Esophagus muscularis mucosa (tissue), 4 donors: Measurements from ENCODE around the gene ENDOD1. TPM values are rescaled to one million over a fixed set of nuclear protein-coding genes. Genes with fewer than 3 reads are reported as not detected.

Experiments used
- DNase-seq: peaks from one replicate; pipeline ENCODE4 v3.0.0-alpha.2; 2017; ENCODE audit errors: extremely low spot score
- H3K27ac ChIP-seq, 4 donors: fragments of 200-600 bp; sonication (generic); replicated peaks in 1 of 4; 1 replicate in 3 of 4; 2 replicates in 1 of 4; pipeline ENCODE4 v1.5.1; 2016 to 2019; ENCODE audit warnings: mild to moderate bottlenecking in 1 of 4
- H3K27me3 ChIP-seq, 4 donors: fragments of 200-600 bp; sonication (generic); one replicate each; pipeline versions ENCODE4 v1.5.1 to v1.6.0; 2016 to 2019
- H3K36me3 ChIP-seq, 4 donors: fragments of 200-600 bp; sonication (generic); one replicate each; pipeline ENCODE4 v1.5.1; 2016 to 2019
- H3K4me1 ChIP-seq, 4 donors: fragments of 200-600 bp; sonication (generic); one replicate each; pipeline ENCODE4 v1.5.1; 2016 to 2019
- H3K4me3 ChIP-seq, 4 donors: fragments of 200-600 bp; sonication (generic); 1 replicate in 2 of 4; 2 replicates in 2 of 4; pipeline ENCODE4 v1.5.1; 2016 to 2019; ENCODE audit warnings: mild to moderate bottlenecking in 4 of 4, moderate library complexity in 1 of 4
- H3K9me3 ChIP-seq, 4 donors: fragments of 200-600 bp; sonication (generic); 1 replicate in 3 of 4; 2 replicates in 1 of 4; pipeline ENCODE4 v1.5.1; 2016 to 2019
- CTCF ChIP-seq, 3 experiments: fragments of 200-600 bp in 2 of 3; fragments of 450-650 bp in 1 of 3; sonication (generic) in 2 of 3; IDR thresholded peaks; one replicate each; pipeline ENCODE4 v1.5.1; 2017 to 2019; ENCODE audit warnings: antibody characterized with exemption in 3 of 3, mild to moderate bottlenecking in 2 of 3, moderate library complexity in 1 of 3
- EP300 ChIP-seq: sonication (generic); formaldehyde crosslinking; IDR thresholded peaks from one replicate; pipeline ENCODE4 v1.6.1; 2017; ENCODE audit warnings: antibody characterized with exemption
- POLR2A ChIP-seq: fragments of 450-650 bp; IDR thresholded peaks from one replicate; pipeline ENCODE4 v1.6.1; 2017; ENCODE audit warnings: antibody characterized with exemption, moderate library complexity, mild to moderate bottlenecking, low read depth
- POLR2AphosphoS5 ChIP-seq, 2 donors: sonication (generic); formaldehyde crosslinking; IDR thresholded peaks; one replicate each; pipeline ENCODE4 v1.6.1; 2017; ENCODE audit warnings: antibody characterized with exemption in 2 of 2
- WGBS: methylation state at CpG from one replicate; pipeline ENCODE4 v1.1.5; 2018; 5-methylcytosine and 5-hydroxymethylcytosine counted together
- intact Hi-C: fragments of 100-400 bp; cut with DNase I; formaldehyde crosslinking; loops from one replicate; pipeline ENCODE4 v1.15.1; 2023
- total RNA-seq, 4 donors: library from RNA; depleted of rRNA; stranded (reverse); fragments of >200 nt; gene quantifications; one replicate each; pipeline versions ENCODE4 v1.1.0 to v1.2.1, GENCODE V29; 2016

The ENDOD1 gene
- total RNA-seq, 4 donors from 2014 or later = 37.6 to 43.2 (median 41.0) TPM

GRCh38 chr11:95148406-95148805, 58.8 kb downstream of the ENDOD1 start:
- TF ChIP-seq POLR2AphosphoS5 (IDR thresholded peaks at IDR 0.05) (no peak), CTCF (IDR thresholded peaks at IDR 0.05) (no peak), EP300 (no peak), POLR2A (no peak)
- no peaks in the 10 kb centered on the region for H3K36me3 ChIP-seq
- intact Hi-C loops = loop anchor here (5.0 to 10.0 kb wide), 2 partner anchors 61 to 524 kb away; partner anchors contain the start of gene ENDOD1
- peaks cover 29 to 58% (median 50%) of the 10 kb centered on the region in 4 donors for H3K4me1 ChIP-seq
- H3K27ac ChIP-seq = peak overlapping the region in 3 of 4 donors; percentile 46 to 88 (median 84)
- DNase-seq = no peak
- no peaks in the 10 kb centered on the region for H3K27me3 ChIP-seq
- no peaks in the 10 kb centered on the region for H3K9me3 ChIP-seq
- no peak overlapping the region for H3K4me3 ChIP-seq

GRCh38 chr11:95148938-95149337, 59.3 kb downstream of the ENDOD1 start:
- no peak for TF ChIP-seq CTCF (IDR thresholded peaks at IDR 0.05)
- no peak for TF ChIP-seq POLR2A
- no peak for TF ChIP-seq EP300
- no peak for TF ChIP-seq POLR2AphosphoS5 (IDR thresholded peaks at IDR 0.05)
- no peaks in the 10 kb centered on the region for H3K36me3 ChIP-seq
- H3K4me1 ChIP-seq = peaks cover 29 to 62% (median 53%) of the 10 kb centered on the region in 4 donors
- WGBS = 67% methylated on average over 2 of the region's 2 CpGs
- DNase-seq = no peak
- no peaks in the 10 kb centered on the region for H3K27me3 ChIP-seq
- H3K4me3 ChIP-seq = no peak overlapping the region
- H3K9me3 ChIP-seq = no peaks in the 10 kb centered on the region
- intact Hi-C loops = loop anchor here (5.0 to 10.0 kb wide), 2 partner anchors 62 to 524 kb away; partner anchors contain the start of gene ENDOD1
- H3K27ac ChIP-seq = peak overlapping the region in 3 of 4 donors; percentile 44 to 88 (median 84)

GRCh38 chr11:95149651-95150364, 60.2 kb downstream of the ENDOD1 start:
- H3K27me3 ChIP-seq = no peaks in the 10 kb centered on the region
- no peaks in the 10 kb centered on the region for H3K9me3 ChIP-seq
- H3K36me3 ChIP-seq = no peaks in the 10 kb centered on the region
- WGBS = 57% methylated on average over 23 of the region's 23 CpGs
- TF ChIP-seq EP300 (no peak), POLR2AphosphoS5 (IDR thresholded peaks at IDR 0.05) (peak in 1 of 2 donors; percentile 30)
- DNase-seq = no peak
- peak overlapping the region; percentile 84 to 88 (median 84) for H3K27ac ChIP-seq
- H3K4me3 ChIP-seq = peak overlapping the region; percentile 60 to 67 (median 64)
- H3K4me1 ChIP-seq = peaks cover 29 to 67% (median 55%) of the 10 kb centered on the region in 4 donors
- intact Hi-C loops = loop anchor here (2.0 to 10.0 kb wide), 7 partner anchors 63 to 525 kb away; partner anchors contain the start of genes CWC15, ENDOD1, KDM4D and SESN3

- H3K9me3 ChIP-seq = no peaks in the 10 kb centered on the region
- DNase-seq = peak; percentile 98
- intact Hi-C loops = loop anchor here (1.0 to 10.0 kb wide), 6 partner anchors 80 to 554 kb away; partner anchors contain the start of genes CWC15, KDM4D and SESN3
- TF ChIP-seq POLR2A (peak; percentile 44), EP300 (no peak), CTCF (IDR thresholded peaks at IDR 0.05) (peak; percentile 71 to 94 (median 81)), POLR2AphosphoS5 (IDR thresholded peaks at IDR 0.05) (peak; percentile 84 to 88)
- 11% methylated on average over 34 of the region's 55 CpGs for WGBS
- peaks cover 29 to 67% (median 56%) of the 10 kb centered on the region in 4 donors for H3K4me1 ChIP-seq
- H3K36me3 ChIP-seq = no peaks in the 10 kb centered on the region
- peak overlapping the region; percentile 84 to 88 (median 84) for H3K27ac ChIP-seq
- H3K4me3 ChIP-seq = peak overlapping the region; percentile 60 to 67 (median 64)
- no peaks in the 10 kb centered on the region for H3K27me3 ChIP-seq
Measured at GRCh38 chr11:95150956-95151684, 61.5 kb downstream of the ENDOD1 start.
